Trophoblast cell (in vitro differentiated cells and primary cell): Measurements from ENCODE around the gene MAP4K3.

Experiments used
- DNase-seq, 2 donors: peaks; one replicate each; pipeline ENCODE4 v3.0.0-alpha.2; 2016
- H2AFZ ChIP-seq: 2 replicates; pipeline ENCODE4 v1.6.1; 2013; ENCODE audit warnings: low read length, moderate library complexity, mild to moderate bottlenecking; ENCODE audit not compliant: insufficient read depth, poor library complexity
- H2AK5ac ChIP-seq: 2 replicates; pipeline ENCODE4 v1.6.1; 2013; ENCODE audit warnings: mild to moderate bottlenecking, low read length
- H2BK120ac ChIP-seq: 2 replicates; pipeline ENCODE4 v1.6.1; 2013; ENCODE audit warnings: low read length, mild to moderate bottlenecking, moderate library complexity; ENCODE audit not compliant: insufficient read depth, poor library complexity
- H2BK12ac ChIP-seq: 2 replicates; pipeline ENCODE4 v1.6.1; 2013; ENCODE audit warnings: mild to moderate bottlenecking, low read length, moderate library complexity
- H2BK5ac ChIP-seq: 2 replicates; pipeline ENCODE4 v1.6.1; 2013; ENCODE audit warnings: low read length, low read depth, moderate library complexity, mild to moderate bottlenecking; ENCODE audit not compliant: poor library complexity
- H3K14ac ChIP-seq: 2 replicates; pipeline ENCODE4 v1.6.1; 2013; ENCODE audit warnings: mild to moderate bottlenecking, low read length
- H3K18ac ChIP-seq: 2 replicates; pipeline ENCODE4 v1.6.1; 2013; ENCODE audit warnings: mild to moderate bottlenecking, low read length
- H3K23ac ChIP-seq: 2 replicates; pipeline ENCODE4 v1.6.1; 2013; ENCODE audit warnings: low read length
- H3K27ac ChIP-seq: 2 replicates; pipeline ENCODE4 v1.5.1; 2013; ENCODE audit warnings: low read depth, mild to moderate bottlenecking, inconsistent platforms, low read length, moderate library complexity
- H3K27me3 ChIP-seq: 2 replicates; pipeline ENCODE4 v1.6.1; 2013; ENCODE audit warnings: inconsistent platforms, mild to moderate bottlenecking, low read length, moderate library complexity; ENCODE audit not compliant: insufficient read depth
- H3K36me3 ChIP-seq, 2 experiments: 1 replicate in 1 of 2; 2 replicates in 1 of 2; pipeline ENCODE4 v1.6.1; 2013; ENCODE audit warnings: low read length in 2 of 2, mild to moderate bottlenecking in 2 of 2, moderate library complexity in 1 of 2; ENCODE audit not compliant: insufficient read depth in 2 of 2, control insufficient read depth in 1 of 2
- H3K4ac ChIP-seq: 2 replicates; pipeline ENCODE4 v1.6.1; 2013; ENCODE audit warnings: low read depth, mild to moderate bottlenecking, low read length, moderate library complexity
- H3K4me1 ChIP-seq, 2 experiments: 1 replicate in 1 of 2; 2 replicates in 1 of 2; pipeline ENCODE4 v1.6.1; 2013; ENCODE audit warnings: low read length in 2 of 2, mild to moderate bottlenecking in 2 of 2, moderate library complexity in 1 of 2; ENCODE audit not compliant: insufficient read depth in 2 of 2, control insufficient read depth in 1 of 2
- H3K4me2 ChIP-seq: 2 replicates; pipeline ENCODE4 v1.6.1; 2013; ENCODE audit warnings: inconsistent platforms, mild to moderate bottlenecking, low read length, moderate library complexity
- H3K4me3 ChIP-seq: 2 replicates; pipeline ENCODE4 v1.5.1; 2013; ENCODE audit warnings: mild to moderate bottlenecking, low read depth, low read length, inconsistent platforms
- H3K79me1 ChIP-seq: one replicate; pipeline ENCODE4 v1.6.1; 2013; ENCODE audit warnings: low read length
- H3K79me2 ChIP-seq: 2 replicates; pipeline ENCODE4 v1.6.1; 2013; ENCODE audit warnings: low read length, mild to moderate bottlenecking; ENCODE audit not compliant: control insufficient read depth, insufficient read depth, poor library complexity
- H3K9ac ChIP-seq: 2 replicates; pipeline ENCODE4 v1.6.1; 2013; ENCODE audit warnings: mild to moderate bottlenecking, low read length
- H3K9me3 ChIP-seq: 2 replicates; pipeline ENCODE4 v1.6.1; 2013; ENCODE audit warnings: low read depth, mild to moderate bottlenecking, control low read depth, inconsistent platforms, low read length; ENCODE audit not compliant: insufficient read depth
- H4K12ac ChIP-seq: 2 replicates; pipeline ENCODE4 v1.6.1; 2013; ENCODE audit warnings: low read depth, mild to moderate bottlenecking, low read length, moderate library complexity
- H4K8ac ChIP-seq: 2 replicates; pipeline ENCODE4 v1.6.1; 2013; ENCODE audit warnings: low read depth, mild to moderate bottlenecking, low read length, moderate library complexity
- H4K91ac ChIP-seq: one replicate; pipeline ENCODE4 v1.6.1; 2013; ENCODE audit warnings: low read depth, mild to moderate bottlenecking, low read length, moderate library complexity
- WGBS: extraction: QIAGEN DNeasy Blood & Tissue Kit; methylation state at CpG from one replicate; pipeline ENCODE4 v1.1.7; 2013; ENCODE audit warnings: missing lambda C conversion rate; ENCODE audit not compliant: insufficient read length, insufficient coverage; ENCODE audit errors: extremely low coverage; 5-methylcytosine and 5-hydroxymethylcytosine counted together

Gene MAP4K3

GRCh38 chr2:39290433-39290832, 146.7 kb downstream of the MAP4K3 start:
- no peak overlapping the region for H3K14ac ChIP-seq
- H2BK12ac ChIP-seq: no peak overlapping the region
- H3K4ac ChIP-seq: no peak overlapping the region
- no peak overlapping the region for H2AFZ ChIP-seq
- H3K79me2 ChIP-seq: no peaks in the 10 kb centered on the region
- no peak for DNase-seq
- no peaks in the 10 kb centered on the region for H3K27me3 ChIP-seq
- H3K79me1 ChIP-seq: no peaks in the 10 kb centered on the region
- H3K4me1 ChIP-seq: no peaks in the 10 kb centered on the region
- H2AK5ac ChIP-seq: no peak overlapping the region
- H3K9me3 ChIP-seq: no peaks in the 10 kb centered on the region
- no peak overlapping the region for H3K4me2 ChIP-seq
- no peak overlapping the region for H2BK120ac ChIP-seq
- H3K36me3 ChIP-seq: peaks cover 16 to 21% of the 10 kb centered on the region in 2 experiments
- H4K91ac ChIP-seq: no peak overlapping the region
- no peak overlapping the region for H4K8ac ChIP-seq
- no CpG with 5 or more reads among the region's 6 CpGs for WGBS
- H3K23ac ChIP-seq: no peak overlapping the region
- H3K18ac ChIP-seq: no peak overlapping the region
- H3K9ac ChIP-seq: no peak overlapping the region
- H3K27ac ChIP-seq: no peak overlapping the region
- H3K4me3 ChIP-seq: no peak overlapping the region
- H4K12ac ChIP-seq: no peak overlapping the region
- H2BK5ac ChIP-seq: no peak overlapping the region

- DNase-seq: no peak
- no peak overlapping the region for H3K23ac ChIP-seq
These were observed 147.5 kb downstream of the MAP4K3 start for GRCh38 chr2:39289609-39290008.

DNA sequence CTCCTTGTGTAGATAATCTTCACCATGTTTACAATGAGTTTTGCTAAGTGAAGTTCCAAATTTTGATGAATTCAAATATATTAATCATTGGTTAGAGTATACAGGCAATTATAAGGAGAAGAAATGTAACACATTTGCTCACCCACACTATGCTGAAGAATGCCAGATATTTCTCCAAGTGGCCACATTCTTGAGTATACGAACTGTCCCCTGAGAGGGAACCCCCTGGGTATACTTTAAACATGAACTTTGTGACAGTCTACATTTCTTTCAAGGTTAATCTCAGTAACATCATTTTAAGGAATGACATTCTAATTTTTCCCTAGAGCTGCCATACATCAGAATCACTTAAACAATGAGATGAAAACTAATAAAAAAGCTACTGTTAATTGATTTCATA, 153.5 kb downstream of the MAP4K3 start:
- no peak overlapping the region for H3K18ac ChIP-seq
- WGBS: no CpG with 5 or more reads among the region's 1 CpG
- no peak overlapping the region for H3K27ac ChIP-seq

More at GRCh38 chr2:39289609-39290008, 147.5 kb downstream of the MAP4K3 start:
- Histone ChIP-seq H4K8ac (no peak overlapping the region), H3K79me2 (no peaks in the 10 kb centered on the region), H3K4me3 (no peak overlapping the region), H4K12ac (no peak overlapping the region), H3K4me2 (no peak overlapping the region), H3K36me3 (peaks cover 16 to 23% of the 10 kb centered on the region in 2 experiments), H3K9ac (no peak overlapping the region), H3K9me3 (no peaks in the 10 kb centered on the region), H3K79me1 (no peaks in the 10 kb centered on the region), H3K4ac (no peak overlapping the region), H4K91ac (no peak overlapping the region), H2BK12ac (no peak overlapping the region), H2AFZ (no peak overlapping the region), H2BK5ac (no peak overlapping the region), H2AK5ac (no peak overlapping the region), H3K27ac (no peak overlapping the region), H3K4me1 (no peaks in the 10 kb centered on the region), H3K27me3 (no peaks in the 10 kb centered on the region), H3K14ac (no peak overlapping the region), H2BK120ac (no peak overlapping the region), H3K18ac (no peak overlapping the region)

DNA sequence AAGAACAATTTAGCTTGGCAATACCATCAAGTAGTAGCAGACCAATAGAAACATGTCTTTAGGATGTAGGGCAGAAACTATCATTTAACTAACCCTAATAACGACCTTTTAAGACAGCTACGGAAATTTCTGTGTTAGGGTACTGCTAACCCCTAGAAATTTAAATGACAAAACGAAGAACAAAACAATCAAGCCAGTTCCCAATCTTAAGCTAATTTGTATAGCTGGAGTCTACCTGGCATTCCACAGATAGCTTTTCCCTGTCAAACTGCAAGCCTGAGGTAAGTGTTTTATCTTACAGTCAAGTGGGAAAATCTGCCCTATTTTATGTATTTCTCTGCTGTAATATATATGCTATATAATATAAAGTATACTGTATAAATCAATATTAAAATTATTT, 155.7 kb downstream of the MAP4K3 start:
- Histone ChIP-seq H4K12ac (no peak overlapping the region), H3K4me1 (no peaks in the 10 kb centered on the region), H4K91ac (no peak overlapping the region), H3K4me2 (no peak overlapping the region), H3K4ac (no peak overlapping the region), H3K27me3 (no peaks in the 10 kb centered on the region), H4K8ac (no peak overlapping the region), H3K79me1 (no peaks in the 10 kb centered on the region), H2AK5ac (no peak overlapping the region), H2BK12ac (no peak overlapping the region), H3K14ac (no peak overlapping the region), H3K4me3 (no peak overlapping the region), H3K9ac (no peak overlapping the region), H3K18ac (no peak overlapping the region), H3K36me3 (peaks cover 16 to 27% of the 10 kb centered on the region in 2 experiments), H2AFZ (no peak overlapping the region), H2BK5ac (no peak overlapping the region), H3K23ac (no peak overlapping the region), H2BK120ac (no peak overlapping the region), H3K27ac (no peak overlapping the region), H3K9me3 (no peaks in the 10 kb centered on the region), H3K79me2 (no peaks in the 10 kb centered on the region)
- no CpG with 5 or more reads among the region's 3 CpGs for WGBS
- DNase-seq: no peak

More for the DNA sequence above, 153.5 kb downstream of the MAP4K3 start:
- Histone ChIP-seq H3K9ac (no peak overlapping the region), H3K27me3 (no peaks in the 10 kb centered on the region), H3K23ac (no peak overlapping the region), H4K8ac (no peak overlapping the region), H3K4me3 (no peak overlapping the region), H3K14ac (no peak overlapping the region), H3K36me3 (peaks cover 12 to 18% of the 10 kb centered on the region in 2 experiments), H2AK5ac (no peak overlapping the region), H3K79me1 (no peaks in the 10 kb centered on the region), H2BK12ac (no peak overlapping the region), H2BK120ac (no peak overlapping the region), H2AFZ (no peak overlapping the region), H3K4me2 (no peak overlapping the region), H3K4ac (no peak overlapping the region), H3K9me3 (no peaks in the 10 kb centered on the region), H3K4me1 (no peaks in the 10 kb centered on the region), H3K79me2 (no peaks in the 10 kb centered on the region), H4K91ac (no peak overlapping the region), H2BK5ac (no peak overlapping the region), H4K12ac (no peak overlapping the region)
- no peak for DNase-seq
